ENCODE data around the gene WDR88. TPM values are rescaled to one million over a fixed set of nuclear protein-coding genes. Genes with fewer than 3 reads are reported as not detected.
A peak's percentile ranks its signal among the peaks of the same experiment; 100 is the strongest.

WDR88 gene
- total and polyA plus RNA-seq, 2 of the 4 experiments (the other 2 are of a cell fraction) = not detected

DNA sequence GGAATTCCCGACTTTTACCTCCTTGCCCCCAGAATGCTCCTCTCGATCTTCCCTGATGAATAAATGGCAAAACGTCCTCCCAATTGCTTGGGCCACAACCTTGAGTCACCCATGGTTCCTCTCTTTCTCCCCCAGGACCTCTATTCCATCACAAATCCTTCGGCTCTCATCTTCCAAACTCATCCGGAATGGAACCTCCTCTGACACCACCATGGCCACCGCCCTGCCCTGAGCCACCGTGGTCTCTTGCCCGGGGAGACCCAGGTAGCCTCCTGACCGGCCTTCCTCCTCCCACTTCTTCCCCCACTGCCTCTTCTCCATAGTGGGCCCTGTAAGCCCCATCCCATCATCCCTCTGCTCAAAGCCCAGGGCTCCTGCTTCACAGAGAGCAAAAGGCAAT, 88.8 kb downstream of the WDR88 start:
- intact Hi-C loops (cut with micrococcal nuclease) = no loop called here
- POLR2A ChIA-PET (ENCODE audit: unreplicated experiment) = no interaction called here
- DNase-seq = no peak
- Histone ChIP-seq H3K23ac (ENCODE audit: low read depth, low read length) (no peak overlapping the region), H3K36me3 (ENCODE audit: control insufficient read depth, insufficient read depth, low read length) (no peaks in the 10 kb centered on the region), H2AFZ (replicated peaks; ENCODE audit: low read length, poor library complexity) (peak overlapping the region; percentile 32), H3K9me1 (ENCODE audit: insufficient read depth, low read length) (no peaks in the 10 kb centered on the region), H3K4me3 (ENCODE audit: insufficient read depth, low read depth, low read length) (no peak overlapping the region), H3K4ac (ENCODE audit: low read depth, low read length) (no peak overlapping the region), H4K8ac (ENCODE audit: low read depth in 2 of 2, low read length in 2 of 2) (no peak overlapping the region), H3K4me1 (ENCODE audit: control insufficient read depth, insufficient read depth, low read length) (no peaks in the 10 kb centered on the region), H2BK15ac (ENCODE audit: low read depth, low read length) (no peak overlapping the region), H4K91ac (ENCODE audit: insufficient read depth, low read depth, low read length) (no peak overlapping the region), H3K56ac (ENCODE audit: extremely low read depth, insufficient read depth, low read length) (no peak overlapping the region), H3K9ac (ENCODE audit: low read depth, low read length) (no peak overlapping the region), H3K27ac (ENCODE audit: insufficient read depth, low read length) (no peak overlapping the region), H3K79me1 (ENCODE audit: low read depth in 1 of 2, low read length in 2 of 2) (no peaks in the 10 kb centered on the region), H3K4me2 (ENCODE audit: low read depth, low read length) (no peak overlapping the region), H4K5ac (ENCODE audit: low read depth, low read length) (no peak overlapping the region), H3K18ac (ENCODE audit: low read depth, low read length) (no peak overlapping the region), H3K27me3 (ENCODE audit: control insufficient read depth, insufficient read depth, low read length) (peaks cover 50% of the 10 kb centered on the region), H2AK9ac (replicated peaks; ENCODE audit: low read depth, low read length, poor library complexity) (no peak overlapping the region), H2BK20ac (ENCODE audit: low read depth, low read length) (no peak overlapping the region), H2AK5ac (ENCODE audit: low read depth, low read length) (no peak overlapping the region), H3K9me3 (ENCODE audit: control insufficient read depth, insufficient read depth, low read length) (no peaks in the 10 kb centered on the region; the same call in 1 of the 2 replicates), H2BK5ac (ENCODE audit: low read depth, low read length, poor library complexity, severe bottlenecking) (no peak overlapping the region), H2BK120ac (ENCODE audit: low read depth, low read length) (no peak overlapping the region), H3K14ac (replicated peaks; ENCODE audit: low read depth, low read length) (no peak overlapping the region), H4K20me1 (ENCODE audit: insufficient read depth, low read length) (no peaks in the 10 kb centered on the region; the same call in 1 of the 2 replicates)
- dilution Hi-C loops (cut with HindIII; ENCODE audit: low sequenced_read_pairs, unreplicated experiment) = no loop called here
- no TSS peak for BruUV-seq (replicated peaks)
- WGBS, 2 experiments (ENCODE audit: extremely low coverage in 2 of 2, insufficient read length in 1 of 2) = 41% methylated on average over 4 of the region's 9 CpGs; no CpG with 5 or more reads in 1 of the 2 experiments
- TF ChIP-seq, protein P1, sequence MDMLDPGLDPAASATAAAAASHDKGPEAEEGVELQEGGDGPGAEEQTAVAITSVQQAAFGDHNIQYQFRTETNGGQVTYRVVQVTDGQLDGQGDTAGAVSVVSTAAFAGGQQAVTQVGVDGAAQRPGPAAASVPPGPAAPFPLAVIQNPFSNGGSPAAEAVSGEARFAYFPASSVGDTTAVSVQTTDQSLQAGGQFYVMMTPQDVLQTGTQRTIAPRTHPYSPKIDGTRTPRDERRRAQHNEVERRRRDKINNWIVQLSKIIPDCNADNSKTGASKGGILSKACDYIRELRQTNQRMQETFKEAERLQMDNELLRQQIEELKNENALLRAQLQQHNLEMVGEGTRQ (IDR thresholded peaks at IDR 0.05; ENCODE audit: low read depth, low read length) = no peak
- no peak for TF ChIP-seq POLR2A (IDR thresholded peaks at IDR 0.05; ENCODE audit: low read depth, low read length)
- TF ChIP-seq SMC3 (IDR thresholded peaks at IDR 0.05; ENCODE audit: low read depth, low read length) = no peak
- no peak for TF ChIP-seq CHD1 (IDR thresholded peaks at IDR 0.05; ENCODE audit: low read depth, low read length)
- no peak for TF ChIP-seq MXI1 (IDR thresholded peaks at IDR 0.05; ENCODE audit: borderline replicate concordance, low read depth, low read length)
- no peak for TF ChIP-seq MAZ (IDR thresholded peaks at IDR 0.05; ENCODE audit: borderline replicate concordance, low read depth, low read length)
- TF ChIP-seq MAFK (IDR thresholded peaks at IDR 0.05; ENCODE audit: low read depth, low read length) = no peak
- no peak for TF ChIP-seq BHLHE40 (IDR thresholded peaks at IDR 0.05; ENCODE audit: low read depth, low read length)
- TF ChIP-seq FOS (IDR thresholded peaks at IDR 0.05; ENCODE audit: low read depth, low read length) = no peak
- TF ChIP-seq, protein P2, sequence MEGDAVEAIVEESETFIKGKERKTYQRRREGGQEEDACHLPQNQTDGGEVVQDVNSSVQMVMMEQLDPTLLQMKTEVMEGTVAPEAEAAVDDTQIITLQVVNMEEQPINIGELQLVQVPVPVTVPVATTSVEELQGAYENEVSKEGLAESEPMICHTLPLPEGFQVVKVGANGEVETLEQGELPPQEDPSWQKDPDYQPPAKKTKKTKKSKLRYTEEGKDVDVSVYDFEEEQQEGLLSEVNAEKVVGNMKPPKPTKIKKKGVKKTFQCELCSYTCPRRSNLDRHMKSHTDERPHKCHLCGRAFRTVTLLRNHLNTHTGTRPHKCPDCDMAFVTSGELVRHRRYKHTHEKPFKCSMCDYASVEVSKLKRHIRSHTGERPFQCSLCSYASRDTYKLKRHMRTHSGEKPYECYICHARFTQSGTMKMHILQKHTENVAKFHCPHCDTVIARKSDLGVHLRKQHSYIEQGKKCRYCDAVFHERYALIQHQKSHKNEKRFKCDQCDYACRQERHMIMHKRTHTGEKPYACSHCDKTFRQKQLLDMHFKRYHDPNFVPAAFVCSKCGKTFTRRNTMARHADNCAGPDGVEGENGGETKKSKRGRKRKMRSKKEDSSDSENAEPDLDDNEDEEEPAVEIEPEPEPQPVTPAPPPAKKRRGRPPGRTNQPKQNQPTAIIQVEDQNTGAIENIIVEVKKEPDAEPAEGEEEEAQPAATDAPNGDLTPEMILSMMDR (conservative IDR thresholded peaks at IDR 0.05; ENCODE audit: low read depth, low read length) = no peak
- TF ChIP-seq RFX5 (IDR thresholded peaks at IDR 0.05; ENCODE audit: low read depth, low read length) = no peak
- TF ChIP-seq RAD21 (IDR thresholded peaks at IDR 0.05; ENCODE audit: low read length) = no peak
- no peak for TF ChIP-seq CEBPB (IDR thresholded peaks at IDR 0.05; ENCODE audit: low read depth, low read length)
- TF ChIP-seq, protein P3, sequence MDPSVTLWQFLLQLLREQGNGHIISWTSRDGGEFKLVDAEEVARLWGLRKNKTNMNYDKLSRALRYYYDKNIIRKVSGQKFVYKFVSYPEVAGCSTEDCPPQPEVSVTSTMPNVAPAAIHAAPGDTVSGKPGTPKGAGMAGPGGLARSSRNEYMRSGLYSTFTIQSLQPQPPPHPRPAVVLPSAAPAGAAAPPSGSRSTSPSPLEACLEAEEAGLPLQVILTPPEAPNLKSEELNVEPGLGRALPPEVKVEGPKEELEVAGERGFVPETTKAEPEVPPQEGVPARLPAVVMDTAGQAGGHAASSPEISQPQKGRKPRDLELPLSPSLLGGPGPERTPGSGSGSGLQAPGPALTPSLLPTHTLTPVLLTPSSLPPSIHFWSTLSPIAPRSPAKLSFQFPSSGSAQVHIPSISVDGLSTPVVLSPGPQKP (IDR thresholded peaks at IDR 0.05; ENCODE audit: borderline replicate concordance, low read depth, low read length) = no peak
- TF ChIP-seq RCOR1 (IDR thresholded peaks at IDR 0.05; ENCODE audit: insufficient replicate concordance, low read length) = no peak
- TF ChIP-seq NFE2L2 (IDR thresholded peaks at IDR 0.05; ENCODE audit: low read depth, low read length) = no peak
- CTCF ChIA-PET = no interaction called here
- in situ Hi-C loops (cut with MboI; ENCODE audit: low sequenced_read_pairs) = no loop called here
- no peak for ATAC-seq (ENCODE audit: low read depth)

All from IMR-90 (cell line).